K562 (cell line): ENCODE data around the gene PARD3.

Experiments
- CREB1 ChIP-seq, 2 experiments: sonication (generic) in 1 of 2; formaldehyde crosslinking in 1 of 2; IDR thresholded peaks; 2 replicates each; pipeline versions ENCODE4 v1.6.1 to v1.8.0; 2012 to 2022; ENCODE audit warnings: inconsistent platforms in 1 of 2, mild to moderate bottlenecking in 1 of 2, missing genetic modification reagents in 1 of 2, moderate library complexity in 1 of 2
- ZNF224 ChIP-seq: sonication (generic); formaldehyde crosslinking; IDR thresholded peaks from 2 replicates; pipeline ENCODE4 v1.8.0; 2022; ENCODE audit warnings: mild to moderate bottlenecking, missing genetic modification reagents
- TF ChIP-seq, protein P1 (sequence below): sonication (generic); formaldehyde crosslinking; IDR thresholded peaks from 2 replicates; pipeline ENCODE4 v1.8.1; 2023; ENCODE audit warnings: mild to moderate bottlenecking, missing genetic modification reagents, moderate library complexity
- TF ChIP-seq, protein P2 (sequence below): IDR thresholded peaks from 3 replicates; pipeline ENCODE4 v1.6.1; 2011; ENCODE audit warnings: borderline replicate concordance, mild to moderate bottlenecking, moderate library complexity; ENCODE audit not compliant: insufficient read length; ENCODE audit errors: extremely low read depth

GRCh38 chr10:34780818-34781380 is 34.2 kb downstream of the PARD3 start:
- TF ChIP-seq, protein P1, sequence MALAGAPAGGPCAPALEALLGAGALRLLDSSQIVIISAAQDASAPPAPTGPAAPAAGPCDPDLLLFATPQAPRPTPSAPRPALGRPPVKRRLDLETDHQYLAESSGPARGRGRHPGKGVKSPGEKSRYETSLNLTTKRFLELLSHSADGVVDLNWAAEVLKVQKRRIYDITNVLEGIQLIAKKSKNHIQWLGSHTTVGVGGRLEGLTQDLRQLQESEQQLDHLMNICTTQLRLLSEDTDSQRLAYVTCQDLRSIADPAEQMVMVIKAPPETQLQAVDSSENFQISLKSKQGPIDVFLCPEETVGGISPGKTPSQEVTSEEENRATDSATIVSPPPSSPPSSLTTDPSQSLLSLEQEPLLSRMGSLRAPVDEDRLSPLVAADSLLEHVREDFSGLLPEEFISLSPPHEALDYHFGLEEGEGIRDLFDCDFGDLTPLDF (CRISPR knock-in tag), result no peak
- TF ChIP-seq ZNF224 (CRISPR knock-in tag) (no peak), CREB1 (IDR thresholded peaks at IDR 0.05) (no peak), CREB1 (CRISPR knock-in tag; IDR thresholded peaks at IDR 0.05) (no peak)
- TF ChIP-seq, protein P2, sequence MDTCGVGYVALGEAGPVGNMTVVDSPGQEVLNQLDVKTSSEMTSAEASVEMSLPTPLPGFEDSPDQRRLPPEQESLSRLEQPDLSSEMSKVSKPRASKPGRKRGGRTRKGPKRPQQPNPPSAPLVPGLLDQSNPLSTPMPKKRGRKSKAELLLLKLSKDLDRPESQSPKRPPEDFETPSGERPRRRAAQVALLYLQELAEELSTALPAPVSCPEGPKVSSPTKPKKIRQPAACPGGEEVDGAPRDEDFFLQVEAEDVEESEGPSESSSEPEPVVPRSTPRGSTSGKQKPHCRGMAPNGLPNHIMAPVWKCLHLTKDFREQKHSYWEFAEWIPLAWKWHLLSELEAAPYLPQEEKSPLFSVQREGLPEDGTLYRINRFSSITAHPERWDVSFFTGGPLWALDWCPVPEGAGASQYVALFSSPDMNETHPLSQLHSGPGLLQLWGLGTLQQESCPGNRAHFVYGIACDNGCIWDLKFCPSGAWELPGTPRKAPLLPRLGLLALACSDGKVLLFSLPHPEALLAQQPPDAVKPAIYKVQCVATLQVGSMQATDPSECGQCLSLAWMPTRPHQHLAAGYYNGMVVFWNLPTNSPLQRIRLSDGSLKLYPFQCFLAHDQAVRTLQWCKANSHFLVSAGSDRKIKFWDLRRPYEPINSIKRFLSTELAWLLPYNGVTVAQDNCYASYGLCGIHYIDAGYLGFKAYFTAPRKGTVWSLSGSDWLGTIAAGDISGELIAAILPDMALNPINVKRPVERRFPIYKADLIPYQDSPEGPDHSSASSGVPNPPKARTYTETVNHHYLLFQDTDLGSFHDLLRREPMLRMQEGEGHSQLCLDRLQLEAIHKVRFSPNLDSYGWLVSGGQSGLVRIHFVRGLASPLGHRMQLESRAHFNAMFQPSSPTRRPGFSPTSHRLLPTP, result no peak
